Trophoblast cell (in vitro differentiated cells and primary cell): Measurements from ENCODE around the gene RTN1.

Experiments
- DNase-seq, 2 donors: peaks; one replicate each; pipeline ENCODE4 v3.0.0-alpha.2; 2016
- H2AFZ ChIP-seq: 2 replicates; pipeline ENCODE4 v1.6.1; 2013; ENCODE audit warnings: low read length, moderate library complexity, mild to moderate bottlenecking; ENCODE audit not compliant: insufficient read depth, poor library complexity
- H2AK5ac ChIP-seq: 2 replicates; pipeline ENCODE4 v1.6.1; 2013; ENCODE audit warnings: mild to moderate bottlenecking, low read length
- H2BK120ac ChIP-seq: 2 replicates; pipeline ENCODE4 v1.6.1; 2013; ENCODE audit warnings: low read length, mild to moderate bottlenecking, moderate library complexity; ENCODE audit not compliant: insufficient read depth, poor library complexity
- H2BK12ac ChIP-seq: 2 replicates; pipeline ENCODE4 v1.6.1; 2013; ENCODE audit warnings: mild to moderate bottlenecking, low read length, moderate library complexity
- H2BK5ac ChIP-seq: 2 replicates; pipeline ENCODE4 v1.6.1; 2013; ENCODE audit warnings: low read length, low read depth, moderate library complexity, mild to moderate bottlenecking; ENCODE audit not compliant: poor library complexity
- H3K14ac ChIP-seq: 2 replicates; pipeline ENCODE4 v1.6.1; 2013; ENCODE audit warnings: mild to moderate bottlenecking, low read length
- H3K18ac ChIP-seq: 2 replicates; pipeline ENCODE4 v1.6.1; 2013; ENCODE audit warnings: mild to moderate bottlenecking, low read length
- H3K23ac ChIP-seq: 2 replicates; pipeline ENCODE4 v1.6.1; 2013; ENCODE audit warnings: low read length
- H3K27ac ChIP-seq: 2 replicates; pipeline ENCODE4 v1.5.1; 2013; ENCODE audit warnings: low read depth, mild to moderate bottlenecking, inconsistent platforms, low read length, moderate library complexity
- H3K27me3 ChIP-seq: 2 replicates; pipeline ENCODE4 v1.6.1; 2013; ENCODE audit warnings: inconsistent platforms, mild to moderate bottlenecking, low read length, moderate library complexity; ENCODE audit not compliant: insufficient read depth
- H3K36me3 ChIP-seq, 2 experiments: 1 replicate in 1 of 2; 2 replicates in 1 of 2; pipeline ENCODE4 v1.6.1; 2013; ENCODE audit warnings: low read length in 2 of 2, mild to moderate bottlenecking in 2 of 2, moderate library complexity in 1 of 2; ENCODE audit not compliant: insufficient read depth in 2 of 2, control insufficient read depth in 1 of 2
- H3K4ac ChIP-seq: 2 replicates; pipeline ENCODE4 v1.6.1; 2013; ENCODE audit warnings: low read depth, mild to moderate bottlenecking, low read length, moderate library complexity
- H3K4me1 ChIP-seq, 2 experiments: 1 replicate in 1 of 2; 2 replicates in 1 of 2; pipeline ENCODE4 v1.6.1; 2013; ENCODE audit warnings: low read length in 2 of 2, mild to moderate bottlenecking in 2 of 2, moderate library complexity in 1 of 2; ENCODE audit not compliant: insufficient read depth in 2 of 2, control insufficient read depth in 1 of 2
- H3K4me2 ChIP-seq: 2 replicates; pipeline ENCODE4 v1.6.1; 2013; ENCODE audit warnings: inconsistent platforms, mild to moderate bottlenecking, low read length, moderate library complexity
- H3K4me3 ChIP-seq: 2 replicates; pipeline ENCODE4 v1.5.1; 2013; ENCODE audit warnings: mild to moderate bottlenecking, low read depth, low read length, inconsistent platforms
- H3K79me1 ChIP-seq: one replicate; pipeline ENCODE4 v1.6.1; 2013; ENCODE audit warnings: low read length
- H3K79me2 ChIP-seq: 2 replicates; pipeline ENCODE4 v1.6.1; 2013; ENCODE audit warnings: low read length, mild to moderate bottlenecking; ENCODE audit not compliant: control insufficient read depth, insufficient read depth, poor library complexity
- H3K9ac ChIP-seq: 2 replicates; pipeline ENCODE4 v1.6.1; 2013; ENCODE audit warnings: mild to moderate bottlenecking, low read length
- H3K9me3 ChIP-seq: 2 replicates; pipeline ENCODE4 v1.6.1; 2013; ENCODE audit warnings: low read depth, mild to moderate bottlenecking, control low read depth, inconsistent platforms, low read length; ENCODE audit not compliant: insufficient read depth
- H4K12ac ChIP-seq: 2 replicates; pipeline ENCODE4 v1.6.1; 2013; ENCODE audit warnings: low read depth, mild to moderate bottlenecking, low read length, moderate library complexity
- H4K8ac ChIP-seq: 2 replicates; pipeline ENCODE4 v1.6.1; 2013; ENCODE audit warnings: low read depth, mild to moderate bottlenecking, low read length, moderate library complexity
- H4K91ac ChIP-seq: one replicate; pipeline ENCODE4 v1.6.1; 2013; ENCODE audit warnings: low read depth, mild to moderate bottlenecking, low read length, moderate library complexity
- WGBS: extraction: QIAGEN DNeasy Blood & Tissue Kit; methylation state at CpG from one replicate; pipeline ENCODE4 v1.1.7; 2013; ENCODE audit warnings: missing lambda C conversion rate; ENCODE audit not compliant: insufficient read length, insufficient coverage; ENCODE audit errors: extremely low coverage; 5-methylcytosine and 5-hydroxymethylcytosine counted together

The RTN1 gene

DNA sequence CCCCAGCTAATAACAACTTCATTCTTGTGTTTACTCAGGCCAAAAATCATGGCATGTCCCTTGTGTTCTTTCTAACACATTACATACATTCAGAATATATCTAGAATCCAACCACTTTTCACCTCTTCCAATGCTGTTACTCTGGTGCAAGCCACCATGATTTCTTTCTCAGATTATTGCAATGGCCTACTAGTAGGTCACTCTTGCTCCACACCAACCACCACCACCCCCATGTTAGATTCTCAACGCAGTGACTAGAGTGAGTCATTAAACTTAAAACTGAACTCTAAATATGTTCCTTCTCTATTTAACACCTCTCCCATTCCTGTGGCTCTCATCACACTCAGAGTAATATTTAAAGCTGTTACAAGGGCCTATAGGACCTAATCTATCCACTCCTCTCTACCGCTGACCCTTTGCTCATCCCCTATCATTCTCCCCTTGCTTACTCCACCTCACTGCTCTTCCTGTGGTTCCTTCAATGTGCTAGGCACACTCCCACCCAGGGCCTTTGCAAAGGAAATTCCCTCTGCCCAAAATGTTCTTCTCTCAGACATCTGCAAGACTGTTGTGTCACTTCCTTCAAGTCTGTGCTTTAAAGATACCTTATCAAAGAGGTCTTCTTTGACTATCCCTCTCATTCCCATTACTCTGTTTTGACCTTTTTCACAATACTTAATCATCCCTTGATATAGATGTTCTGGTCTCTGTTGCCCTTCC lies 6.6 kb downstream of the RTN1 start:
- H3K27me3 ChIP-seq, result peaks cover under 1% of the 10 kb centered on the region
- H3K4me3 ChIP-seq, result no peak overlapping the region
- no peaks in the 10 kb centered on the region for H3K4me1 ChIP-seq
- no peak overlapping the region for H3K14ac ChIP-seq
- H4K91ac ChIP-seq, result no peak overlapping the region
- no peak overlapping the region for H3K18ac ChIP-seq
- no peaks in the 10 kb centered on the region for H3K79me2 ChIP-seq
- H2AFZ ChIP-seq, result no peak overlapping the region
- peaks cover 6% of the 10 kb centered on the region for H3K9me3 ChIP-seq
- no peak overlapping the region for H4K12ac ChIP-seq
- no CpG with 5 or more reads among the region's 2 CpGs for WGBS
- no peak overlapping the region for H2BK5ac ChIP-seq
- DNase-seq, result no peak
- no peak overlapping the region for H2BK12ac ChIP-seq
- no peak overlapping the region for H2AK5ac ChIP-seq
- no peak overlapping the region for H3K9ac ChIP-seq
- no peak overlapping the region for H3K23ac ChIP-seq
- no peaks in the 10 kb centered on the region for H3K36me3 ChIP-seq
- H3K79me1 ChIP-seq, result no peaks in the 10 kb centered on the region
- no peak overlapping the region for H4K8ac ChIP-seq
- no peak overlapping the region for H3K4ac ChIP-seq
- no peak overlapping the region for H3K27ac ChIP-seq
- H2BK120ac ChIP-seq, result no peak overlapping the region
- H3K4me2 ChIP-seq, result no peak overlapping the region

DNA sequence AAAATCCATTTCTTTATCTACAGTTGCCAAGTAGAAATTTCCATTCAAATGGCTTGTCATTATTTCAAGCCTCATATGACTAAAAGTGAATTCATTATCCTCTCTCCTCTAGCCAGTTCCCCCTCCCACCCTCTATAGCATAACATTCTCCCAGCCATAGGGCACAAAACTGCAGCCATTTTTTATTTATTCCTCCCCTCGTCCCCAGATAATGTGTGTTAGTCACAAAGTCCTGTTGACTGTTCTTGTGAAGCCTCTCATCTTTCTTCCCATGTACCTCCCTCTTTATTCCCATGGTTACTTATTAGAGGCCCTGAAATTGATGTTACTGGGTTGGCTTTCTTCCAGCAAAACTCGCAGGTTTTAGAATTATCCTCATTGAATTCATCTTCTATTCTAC lies 13.2 kb downstream of the RTN1 start:
- no CpG with 5 or more reads among the region's 2 CpGs for WGBS
- no peak for DNase-seq
- H3K18ac ChIP-seq, result no peak overlapping the region

DNA sequence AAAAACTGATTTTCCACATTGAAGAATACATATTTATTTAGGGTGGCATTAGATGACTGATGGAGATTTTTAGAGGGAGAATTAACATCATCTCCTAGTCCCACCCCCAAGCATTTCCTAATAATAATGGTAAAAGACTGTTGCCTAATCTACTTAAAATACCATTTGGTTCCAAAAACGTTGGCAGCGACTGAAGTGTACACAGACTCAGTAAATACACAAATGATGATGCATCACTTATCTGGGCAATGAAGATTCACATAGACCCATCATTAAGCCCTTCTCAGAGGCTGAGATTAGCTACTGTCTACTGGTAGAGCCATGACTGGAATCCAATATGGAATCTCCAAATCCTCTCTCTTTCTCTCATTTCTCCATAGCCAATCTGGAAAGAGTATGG lies 18.2 kb downstream of the RTN1 start:
- no peak overlapping the region for H3K18ac ChIP-seq
- no peak overlapping the region for H2BK120ac ChIP-seq
- no peak overlapping the region for H3K23ac ChIP-seq
- H4K91ac ChIP-seq, result no peak overlapping the region
- H3K4me2 ChIP-seq, result no peak overlapping the region
- no peak overlapping the region for H2BK5ac ChIP-seq
- H3K9ac ChIP-seq, result no peak overlapping the region
- no peak overlapping the region for H4K12ac ChIP-seq
- no peak overlapping the region for H2AFZ ChIP-seq
- H2BK12ac ChIP-seq, result no peak overlapping the region
- H4K8ac ChIP-seq, result no peak overlapping the region
- WGBS, result no CpG with 5 or more reads among the region's 2 CpGs
- H3K27me3 ChIP-seq, result no peaks in the 10 kb centered on the region
- H3K4me1 ChIP-seq, result no peaks in the 10 kb centered on the region
- H3K4me3 ChIP-seq, result no peak overlapping the region
- H3K14ac ChIP-seq, result no peak overlapping the region
- no peaks in the 10 kb centered on the region for H3K9me3 ChIP-seq
- no peak for DNase-seq
- H3K79me1 ChIP-seq, result no peaks in the 10 kb centered on the region
- H3K27ac ChIP-seq, result no peak overlapping the region
- H2AK5ac ChIP-seq, result no peak overlapping the region
- H3K4ac ChIP-seq, result no peak overlapping the region
- no peaks in the 10 kb centered on the region for H3K79me2 ChIP-seq
- no peaks in the 10 kb centered on the region for H3K36me3 ChIP-seq

More for the DNA sequence above, 13.2 kb downstream of the RTN1 start:
- H2BK5ac ChIP-seq, result no peak overlapping the region
- no peak overlapping the region for H2BK12ac ChIP-seq
- H2AK5ac ChIP-seq, result no peak overlapping the region
- H3K4me3 ChIP-seq, result no peak overlapping the region
- H3K9ac ChIP-seq, result no peak overlapping the region
- H3K4me1 ChIP-seq, result no peaks in the 10 kb centered on the region
- no peak overlapping the region for H2AFZ ChIP-seq
- no peaks in the 10 kb centered on the region for H3K36me3 ChIP-seq
- no peaks in the 10 kb centered on the region for H3K27me3 ChIP-seq
- no peak overlapping the region for H3K4ac ChIP-seq
- no peak overlapping the region for H3K14ac ChIP-seq
- no peaks in the 10 kb centered on the region for H3K79me2 ChIP-seq
- H4K12ac ChIP-seq, result no peak overlapping the region
- H4K8ac ChIP-seq, result no peak overlapping the region
- no peaks in the 10 kb centered on the region for H3K79me1 ChIP-seq
- H3K27ac ChIP-seq, result no peak overlapping the region
- H2BK120ac ChIP-seq, result no peak overlapping the region
- H3K4me2 ChIP-seq, result no peak overlapping the region
- no peak overlapping the region for H3K23ac ChIP-seq
- H4K91ac ChIP-seq, result no peak overlapping the region
- peaks cover 6% of the 10 kb centered on the region for H3K9me3 ChIP-seq

DNA sequence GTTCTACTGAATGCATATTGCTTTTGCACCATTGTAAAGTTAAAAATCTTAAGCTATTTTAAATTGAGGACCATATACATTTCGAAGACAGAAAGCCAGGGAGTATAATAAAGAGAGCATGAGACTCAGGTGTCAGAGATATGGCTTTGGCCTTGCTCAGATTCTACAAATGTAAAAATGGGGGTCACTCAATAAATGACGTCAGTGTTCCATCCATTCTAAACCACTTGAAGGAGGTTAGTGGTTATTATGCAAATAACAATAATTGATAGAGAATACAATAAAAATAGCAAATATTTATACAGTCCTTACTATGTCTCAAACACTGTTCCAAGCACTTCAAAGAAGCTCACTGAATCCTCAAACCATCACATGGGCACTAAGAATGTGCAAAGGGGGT lies 20.1 kb downstream of the RTN1 start:
- no peak overlapping the region for H3K4me2 ChIP-seq
- DNase-seq, result no peak
- no peak overlapping the region for H2AFZ ChIP-seq
- no peak overlapping the region for H2BK5ac ChIP-seq
- no peak overlapping the region for H2BK120ac ChIP-seq
- H3K4me3 ChIP-seq, result no peak overlapping the region
- no peak overlapping the region for H3K23ac ChIP-seq
- H3K18ac ChIP-seq, result no peak overlapping the region
- H3K79me1 ChIP-seq, result no peaks in the 10 kb centered on the region
- no peak overlapping the region for H3K27ac ChIP-seq
- H3K9ac ChIP-seq, result no peak overlapping the region
- no peaks in the 10 kb centered on the region for H3K36me3 ChIP-seq
- H3K27me3 ChIP-seq, result no peaks in the 10 kb centered on the region
- no CpG with 5 or more reads among the region's 2 CpGs for WGBS
- no peak overlapping the region for H2AK5ac ChIP-seq
- H4K91ac ChIP-seq, result no peak overlapping the region
- H2BK12ac ChIP-seq, result no peak overlapping the region
- no peak overlapping the region for H3K14ac ChIP-seq
- H3K4ac ChIP-seq, result no peak overlapping the region
- H4K12ac ChIP-seq, result no peak overlapping the region
- H3K9me3 ChIP-seq, result no peaks in the 10 kb centered on the region
- H4K8ac ChIP-seq, result no peak overlapping the region
- H3K79me2 ChIP-seq, result no peaks in the 10 kb centered on the region
- no peaks in the 10 kb centered on the region for H3K4me1 ChIP-seq
